Sigmoid colon (tissue), 7 donors: ENCODE results near the gene PPIC. TPM values are rescaled to one million over a fixed set of nuclear protein-coding genes. Genes with fewer than 3 reads are reported as not detected.
"Not testable (repeated sequence)": the region's sequence is repeated elsewhere in the genome, so short reads cannot be mapped to it uniquely, and the experiment has no call there.

Source experiments
- DNase-seq: peaks from one replicate; pipeline ENCODE4 v3.0.0-alpha.2; 2019
- H3K27ac ChIP-seq, 4 donors: fragments of 200-600 bp; sonication (generic); one replicate each; pipeline ENCODE4 v1.5.1; 2016 to 2019; ENCODE audit warnings: mild to moderate bottlenecking in 1 of 4
- H3K27me3 ChIP-seq, 3 donors: fragments of 200-600 bp; sonication (generic); one replicate each; pipeline ENCODE4 v1.5.1; 2019; ENCODE audit warnings: mild to moderate bottlenecking in 1 of 3
- H3K36me3 ChIP-seq, 4 donors: fragments of 200-600 bp; sonication (generic); one replicate each; pipeline ENCODE4 v1.5.1; 2016 to 2019
- H3K4me1 ChIP-seq, 4 donors: fragments of 200-600 bp; sonication (generic); one replicate each; pipeline ENCODE4 v1.5.1; 2017 to 2019
- H3K4me3 ChIP-seq, 4 donors: fragments of 200-600 bp; sonication (generic); one replicate each; pipeline ENCODE4 v1.5.1; 2017 to 2019; ENCODE audit warnings: mild to moderate bottlenecking in 2 of 4, moderate library complexity in 1 of 4
- H3K9me3 ChIP-seq, 4 donors: fragments of 200-600 bp in 3 of 4; sonication (generic) in 3 of 4; one replicate each; pipeline versions ENCODE4 v1.5.1 to v1.6.1; 2013 to 2019
- EP300 ChIP-seq, 4 donors: sonication (generic); formaldehyde crosslinking; IDR thresholded peaks; one replicate each; pipeline ENCODE4 v1.6.1; 2017; ENCODE audit warnings: antibody characterized with exemption in 4 of 4
- POLR2A ChIP-seq, 2 donors: fragments of 450-650 bp; IDR thresholded peaks; one replicate each; pipeline ENCODE4 v1.6.1; 2016; ENCODE audit warnings: antibody characterized with exemption in 2 of 2, mild to moderate bottlenecking in 2 of 2, moderate library complexity in 2 of 2
- POLR2AphosphoS5 ChIP-seq, 4 donors: sonication (generic); formaldehyde crosslinking; IDR thresholded peaks; one replicate each; pipeline ENCODE4 v1.6.1; 2017; ENCODE audit warnings: antibody characterized with exemption in 4 of 4
- WGBS, 2 donors: extraction: QIAGEN DNeasy Blood & Tissue Kit; methylation state at CpG; one replicate each; pipeline ENCODE4 v1.1.7; 2013; 5-methylcytosine and 5-hydroxymethylcytosine counted together
- intact Hi-C: fragments of 100-400 bp; cut with DNase I; formaldehyde crosslinking; loops from one replicate; pipeline ENCODE4 v1.15.1; 2023
- polyA plus RNA-seq, 3 donors: library from polyadenylated mRNA; stranded (reverse); fragments of 200-250 nt; gene quantifications; one replicate each; pipeline ENCODE4 v1.2.3, GENCODE V29; 2013
- total RNA-seq, 4 donors: library from RNA; depleted of rRNA; stranded (reverse); fragments of >200 nt; gene quantifications; one replicate each; pipeline ENCODE4 v1.1.0, GENCODE V29; 2016
- TF ChIP-seq, protein P1 (sequence below), 4 experiments: fragments of 450-650 bp in 3 of 4; fragments of 200-600 bp in 1 of 4; IDR thresholded peaks; one replicate each; pipeline ENCODE4 v1.5.1; 2016 to 2019; ENCODE audit warnings: antibody characterized with exemption in 4 of 4, mild to moderate bottlenecking in 3 of 4, moderate library complexity in 2 of 4
- donor health status: healthy with polysubstance abuse.
- donor health status: Bipolar disorder and iron deficiency.
- donor health status: healthy.

The PPIC gene
- total and polyA plus RNA-seq, 7 donors = 21.6 to 79.2 (median 42.7) TPM

DNA sequence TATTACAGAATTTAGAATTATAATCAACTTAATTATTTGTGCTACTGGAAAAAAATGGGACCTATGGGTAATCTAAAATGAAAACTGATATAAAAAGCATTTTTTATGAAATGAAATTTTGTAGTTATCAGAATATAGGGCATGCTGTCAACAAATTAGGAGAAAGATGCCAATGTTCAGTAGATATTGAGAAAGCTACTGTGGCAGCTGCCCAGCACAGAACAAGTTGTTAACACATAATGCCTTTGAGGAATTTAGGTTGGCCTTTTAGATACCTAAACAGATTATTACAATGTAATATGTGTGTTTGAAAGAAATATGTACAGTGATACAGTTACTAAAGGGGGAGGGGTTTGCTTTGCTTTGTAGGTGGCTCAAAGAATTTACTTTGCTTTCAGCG is 54.1 kb downstream of the PPIC start:
- intact Hi-C loops = no loop called here
- 0 to 53% methylated on average over 1 of the region's 1 CpG for WGBS, 2 donors
- Histone ChIP-seq H3K9me3 (no peaks in the 10 kb centered on the region), H3K36me3 (no peaks in the 10 kb centered on the region), H3K4me1 (no peaks in the 10 kb centered on the region), H3K27ac (no peak overlapping the region), H3K4me3 (no peak overlapping the region), H3K27me3 (no peaks in the 10 kb centered on the region)
- no peak for DNase-seq
- TF ChIP-seq POLR2AphosphoS5 (IDR thresholded peaks at IDR 0.05) (no peak), EP300 (IDR thresholded peaks at IDR 0.05) (no peak), POLR2A (IDR thresholded peaks at IDR 0.05) (no peak)
- TF ChIP-seq, protein P1, sequence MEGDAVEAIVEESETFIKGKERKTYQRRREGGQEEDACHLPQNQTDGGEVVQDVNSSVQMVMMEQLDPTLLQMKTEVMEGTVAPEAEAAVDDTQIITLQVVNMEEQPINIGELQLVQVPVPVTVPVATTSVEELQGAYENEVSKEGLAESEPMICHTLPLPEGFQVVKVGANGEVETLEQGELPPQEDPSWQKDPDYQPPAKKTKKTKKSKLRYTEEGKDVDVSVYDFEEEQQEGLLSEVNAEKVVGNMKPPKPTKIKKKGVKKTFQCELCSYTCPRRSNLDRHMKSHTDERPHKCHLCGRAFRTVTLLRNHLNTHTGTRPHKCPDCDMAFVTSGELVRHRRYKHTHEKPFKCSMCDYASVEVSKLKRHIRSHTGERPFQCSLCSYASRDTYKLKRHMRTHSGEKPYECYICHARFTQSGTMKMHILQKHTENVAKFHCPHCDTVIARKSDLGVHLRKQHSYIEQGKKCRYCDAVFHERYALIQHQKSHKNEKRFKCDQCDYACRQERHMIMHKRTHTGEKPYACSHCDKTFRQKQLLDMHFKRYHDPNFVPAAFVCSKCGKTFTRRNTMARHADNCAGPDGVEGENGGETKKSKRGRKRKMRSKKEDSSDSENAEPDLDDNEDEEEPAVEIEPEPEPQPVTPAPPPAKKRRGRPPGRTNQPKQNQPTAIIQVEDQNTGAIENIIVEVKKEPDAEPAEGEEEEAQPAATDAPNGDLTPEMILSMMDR (IDR thresholded peaks at IDR 0.05) = no peak

DNA sequence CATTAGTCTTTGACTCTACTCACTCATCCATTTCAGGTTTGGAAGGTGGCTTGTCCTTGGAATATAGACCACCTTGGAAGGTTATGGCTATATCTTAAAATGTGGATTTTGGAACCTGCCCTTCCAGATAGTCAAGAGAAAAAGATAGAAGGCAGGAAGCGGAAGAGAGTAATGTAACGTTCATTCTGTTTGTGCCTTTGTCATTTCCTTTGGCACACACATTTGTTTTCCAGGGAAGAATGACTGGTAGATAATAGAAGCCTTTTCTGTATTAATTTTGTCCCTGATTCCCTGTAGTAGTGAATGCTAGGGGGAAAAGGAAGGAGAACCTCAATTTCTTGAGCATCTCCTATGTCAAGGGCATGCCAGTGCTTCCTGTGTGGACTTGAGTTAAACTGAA is 54.7 kb downstream of the PPIC start:
- intact Hi-C loops = no loop called here
- WGBS, 2 donors = 72 to 93% methylated on average over 2 of the region's 2 CpGs
- DNase-seq = no peak
- Histone ChIP-seq H3K4me3 (no peak overlapping the region), H3K9me3 (no peaks in the 10 kb centered on the region), H3K27ac (no peak overlapping the region), H3K36me3 (no peaks in the 10 kb centered on the region), H3K27me3 (no peaks in the 10 kb centered on the region), H3K4me1 (no peaks in the 10 kb centered on the region)
- TF ChIP-seq, protein P1 (IDR thresholded peaks at IDR 0.05) = no peak
- no peak for TF ChIP-seq EP300 (IDR thresholded peaks at IDR 0.05)

DNA sequence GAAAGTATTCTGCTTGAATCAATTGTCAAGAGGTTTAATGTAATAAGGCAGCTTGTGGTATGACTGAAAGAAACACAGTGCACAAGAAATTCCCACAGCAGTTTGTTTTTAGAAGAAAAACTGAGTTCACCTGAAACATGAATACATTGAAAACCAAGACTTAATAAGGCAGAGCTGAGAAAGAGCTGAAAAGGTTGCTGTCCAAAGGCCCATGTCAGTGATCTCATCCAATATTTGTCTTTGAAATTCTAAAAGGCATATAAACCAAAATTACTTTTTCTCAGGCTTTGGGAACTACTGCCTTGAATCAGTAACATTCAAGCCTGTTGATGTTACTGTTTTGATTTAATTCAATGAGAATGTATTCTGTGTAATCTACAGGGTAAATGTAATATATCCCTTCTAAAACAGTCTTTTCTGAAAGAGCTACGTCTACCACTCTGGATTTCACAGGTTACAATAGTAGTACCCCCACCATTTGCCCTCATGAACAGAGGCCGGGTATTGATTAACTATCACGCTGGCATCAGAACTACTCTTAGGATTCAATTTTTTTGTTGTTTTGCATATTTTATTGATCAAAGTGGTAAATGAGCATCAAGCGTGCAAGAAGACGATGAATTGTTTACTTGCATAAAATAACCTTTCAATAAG is 57.8 kb downstream of the PPIC start:
- Histone ChIP-seq H3K4me1 (no peaks in the 10 kb centered on the region), H3K27ac (no peak overlapping the region), H3K4me3 (no peak overlapping the region), H3K9me3 (no peaks in the 10 kb centered on the region), H3K36me3 (no peaks in the 10 kb centered on the region), H3K27me3 (no peaks in the 10 kb centered on the region)
- intact Hi-C loops = no loop called here
- TF ChIP-seq POLR2AphosphoS5 (IDR thresholded peaks at IDR 0.05) (no peak), EP300 (IDR thresholded peaks at IDR 0.05) (no peak), POLR2A (IDR thresholded peaks at IDR 0.05) (no peak)
- TF ChIP-seq, protein P1 (IDR thresholded peaks at IDR 0.05) = no peak
- no peak for DNase-seq
- 76 to 97% methylated on average over 5 of the region's 5 CpGs for WGBS, 2 donors

DNA sequence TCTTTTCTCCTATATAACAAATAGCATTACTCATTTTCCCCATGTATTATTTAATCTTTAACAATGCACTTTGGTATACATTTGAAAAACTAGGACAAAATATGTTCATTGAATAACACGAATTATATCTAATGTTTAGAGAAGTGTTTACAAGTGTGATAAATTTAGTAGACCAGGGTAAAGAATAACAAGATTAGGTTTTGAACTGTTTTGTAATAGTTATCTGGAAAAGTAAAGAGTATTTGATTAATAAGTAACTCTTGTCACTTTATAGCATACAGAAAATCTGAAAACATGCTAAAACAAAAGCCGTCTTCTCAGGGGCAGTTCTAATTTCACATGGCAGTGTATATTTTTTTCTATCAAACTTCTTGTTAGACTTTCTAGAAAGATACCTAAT is 58.5 kb downstream of the PPIC start:
- no peaks in the 10 kb centered on the region for H3K4me1 ChIP-seq
- intact Hi-C loops = no loop called here
- H3K4me3 ChIP-seq = no peak overlapping the region
- H3K36me3 ChIP-seq = no peaks in the 10 kb centered on the region
- TF ChIP-seq, protein P1 (IDR thresholded peaks at IDR 0.05) = no peak
- TF ChIP-seq EP300 (IDR thresholded peaks at IDR 0.05) = no peak
- no peak for TF ChIP-seq POLR2A (IDR thresholded peaks at IDR 0.05)
- no peak for TF ChIP-seq POLR2AphosphoS5 (IDR thresholded peaks at IDR 0.05)
- H3K27me3 ChIP-seq = no peaks in the 10 kb centered on the region
- no peak overlapping the region for H3K27ac ChIP-seq
- WGBS, 2 donors = 64 to 82% methylated on average over 2 of the region's 2 CpGs
- H3K9me3 ChIP-seq = no peaks in the 10 kb centered on the region
- DNase-seq = no peak

DNA sequence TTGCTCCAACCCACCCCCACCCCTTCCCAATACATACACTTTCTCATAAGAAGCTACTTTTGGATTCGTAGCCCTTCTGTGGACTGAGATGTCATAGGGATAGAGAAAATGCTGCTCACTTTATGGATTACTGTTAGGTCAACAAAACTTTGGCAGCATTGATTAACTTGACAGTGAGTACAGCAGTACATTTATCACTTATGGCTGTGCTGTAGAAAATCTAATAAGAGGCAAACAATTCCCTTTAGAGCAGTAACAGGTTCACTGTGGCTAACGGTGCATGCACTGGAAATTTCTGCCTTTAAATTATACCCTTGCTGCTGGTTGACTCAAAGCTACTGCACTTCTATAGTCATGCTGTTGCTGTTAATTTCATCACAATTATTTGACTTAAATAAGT is 59.2 kb downstream of the PPIC start:
- no peaks in the 10 kb centered on the region for H3K4me1 ChIP-seq
- intact Hi-C loops = no loop called here
- H3K36me3 ChIP-seq = no peaks in the 10 kb centered on the region
- no peaks in the 10 kb centered on the region for H3K9me3 ChIP-seq
- no peak overlapping the region for H3K4me3 ChIP-seq
- 72 to 85% methylated on average over 2 of the region's 2 CpGs for WGBS, 2 donors
- H3K27ac ChIP-seq = no peak overlapping the region
- DNase-seq = no peak
- no peaks in the 10 kb centered on the region for H3K27me3 ChIP-seq
- no peak for TF ChIP-seq POLR2AphosphoS5 (IDR thresholded peaks at IDR 0.05)
- no peak for TF ChIP-seq POLR2A (IDR thresholded peaks at IDR 0.05)
- TF ChIP-seq EP300 (IDR thresholded peaks at IDR 0.05) = no peak
- TF ChIP-seq, protein P1 (IDR thresholded peaks at IDR 0.05) = no peak

DNA sequence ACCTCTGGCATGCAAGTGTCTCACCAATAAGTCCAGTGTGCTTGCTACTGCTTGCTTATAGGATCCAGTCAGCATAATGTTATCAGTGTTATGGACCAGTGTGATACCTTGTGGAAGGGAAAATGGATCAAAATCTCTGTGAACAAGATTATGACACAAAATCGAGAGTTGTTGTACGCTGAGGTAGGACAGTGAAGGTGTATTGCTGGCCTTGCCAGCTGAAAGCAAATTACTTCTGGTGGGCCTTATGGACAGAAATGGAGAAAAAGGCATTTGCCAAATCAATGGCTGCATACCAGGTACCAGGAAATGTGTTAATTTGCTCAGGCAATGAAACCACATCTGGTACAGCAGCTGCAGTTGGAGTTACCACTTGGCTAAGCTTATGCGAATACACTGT is 62.3 kb downstream of the PPIC start:
- not testable (repeated sequence) for H3K27ac ChIP-seq, H3K9me3 ChIP-seq
- 98% methylated on average over 3 of the region's 3 CpGs for WGBS, 2 donors

DNA sequence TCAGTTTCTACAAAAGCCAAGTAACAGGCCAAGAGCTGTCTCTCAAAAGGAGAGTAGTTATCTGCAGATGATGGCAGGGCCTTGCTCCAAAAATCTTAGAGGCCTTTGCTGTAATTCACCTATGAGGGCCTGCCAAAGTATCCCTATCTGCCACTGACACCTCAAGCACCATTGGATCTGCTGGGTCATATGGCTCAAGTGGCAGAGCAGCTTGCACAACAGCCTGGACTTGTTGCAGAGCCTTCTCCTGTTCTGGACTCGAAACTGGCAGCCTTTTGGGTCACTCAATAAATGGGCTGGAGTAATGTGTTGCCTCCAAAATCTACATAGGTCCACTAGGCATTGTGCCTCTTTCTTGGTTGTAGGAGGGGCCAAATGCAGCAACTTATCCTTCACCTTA is 62.8 kb downstream of the PPIC start:
- WGBS, 2 donors = 90 to 95% methylated on average over 1 of the region's 1 CpG
- H3K4me1 ChIP-seq, H3K9me3 ChIP-seq, H3K4me3 ChIP-seq, DNase-seq, H3K27me3 ChIP-seq, H3K36me3 ChIP-seq, intact Hi-C loops, H3K27ac ChIP-seq: not testable (repeated sequence)

More for the DNA sequence above, 62.3 kb downstream of the PPIC start:
- H3K4me3 ChIP-seq, DNase-seq, H3K4me1 ChIP-seq, intact Hi-C loops, H3K36me3 ChIP-seq, H3K27me3 ChIP-seq: not testable (repeated sequence)
